Endothelial cell of umbilical vein (primary cell): ENCODE data around the gene HBM. TPM values are rescaled to one million over a fixed set of nuclear protein-coding genes. Genes with fewer than 3 reads are reported as not detected.

ENCODE experiments used
- BruUV-seq: library from RNA; stranded (reverse); fragments of 400-500 nt; replicated peaks from 2 replicates; lab custom pipeline; 2021; lab: Mats Ljungman, UMichigan
- CTCF ChIA-PET: fragments of 300-600, 350-600 bp; sonication (Branson Sonifier 250); formaldehyde crosslinking; loops from one replicate; lab custom pipeline; 2021; ENCODE audit warnings: antibody characterized with exemption, inconsistent platforms; lab: Charles Lee
- POLR2A ChIA-PET: fragments of 300-600, 350-600 bp; sonication (Branson Sonifier 250); formaldehyde crosslinking; loops from one replicate; lab custom pipeline; 2021; ENCODE audit warnings: antibody characterized with exemption, inconsistent platforms; lab: Charles Lee
- DNase-seq: peaks from one replicate; pipeline ENCODE4 v3.0.0-alpha.2; 2011; ENCODE audit warnings: low read depth, low spot score
- FAIRE-seq: peaks from 2 replicates; lab custom pipeline; 2011; peaks lifted over from hg19 to GRCh38; lab: Jason Lieb, UNC
- H2AFZ ChIP-seq: 2 replicates; pipeline ENCODE4 v1.6.0; 2012; ENCODE audit warnings: low read depth, low read length, control low read depth, inconsistent platforms
- H3K27ac ChIP-seq: 2 replicates; pipeline ENCODE4 v1.5.1; 2011; ENCODE audit warnings: low read depth, mild to moderate bottlenecking, control low read depth, low read length, moderate library complexity; ENCODE audit not compliant: insufficient read depth
- H3K27me3 ChIP-seq, 2 experiments: 2 replicates each; pipeline versions ENCODE4 v1.6.0 to v1.6.1; 2011; ENCODE audit warnings: low read length in 2 of 2, mixed read lengths in 1 of 2; ENCODE audit not compliant: control insufficient read depth in 2 of 2, insufficient read depth in 2 of 2
- H3K36me3 ChIP-seq, 2 experiments: 2 replicates in 1 of 2; 3 replicates in 1 of 2; pipeline ENCODE4 v1.5.1; 2011; ENCODE audit warnings: low read length in 2 of 2, mild to moderate bottlenecking in 1 of 2, moderate library complexity in 1 of 2; ENCODE audit not compliant: control insufficient read depth in 2 of 2, insufficient read depth in 2 of 2; ENCODE audit errors: extremely low read depth in 1 of 2
- H3K4me1 ChIP-seq: 3 replicates; pipeline ENCODE4 v1.5.1; 2011; ENCODE audit warnings: mild to moderate bottlenecking, low read length; ENCODE audit not compliant: control insufficient read depth, insufficient read depth; ENCODE audit errors: extremely low read depth
- H3K4me2 ChIP-seq: 2 replicates; pipeline ENCODE4 v1.6.1; 2011; ENCODE audit warnings: low read length, control low read depth, mixed read lengths; ENCODE audit not compliant: insufficient read depth
- H3K4me3 ChIP-seq, 3 experiments: fragments of 200-600 bp in 1 of 3; sonication (generic), shearing (Covaris generic) in 1 of 3; replicated peaks in 1 of 3; 2 replicates each; pipeline ENCODE4 v1.5.1; 2011 to 2016; ENCODE audit warnings: control low read depth in 3 of 3, low read length in 3 of 3, mild to moderate bottlenecking in 2 of 3, inconsistent platforms in 1 of 3, low read depth in 1 of 3, moderate library complexity in 1 of 3; ENCODE audit not compliant: insufficient read depth in 1 of 3
- H3K79me2 ChIP-seq: 2 replicates; pipeline ENCODE4 v1.6.0; 2012; ENCODE audit warnings: low read length, inconsistent platforms; ENCODE audit not compliant: control insufficient read depth, insufficient read depth
- H3K9ac ChIP-seq: replicated peaks from 2 replicates; pipeline ENCODE3; 2011; ENCODE audit warnings: low read length, control low read depth; ENCODE audit not compliant: insufficient read depth; ENCODE audit errors: extremely low read depth
- H3K9me1 ChIP-seq: replicated peaks from 3 replicates; pipeline ENCODE4 v1.6.0; 2011; ENCODE audit warnings: mild to moderate bottlenecking, low read length; ENCODE audit not compliant: control insufficient read depth, insufficient read depth; ENCODE audit errors: extremely low read depth
- H3K9me3 ChIP-seq: replicated peaks from 2 replicates; pipeline ENCODE4 v1.5.1; 2012; ENCODE audit warnings: low read length, inconsistent platforms; ENCODE audit not compliant: control insufficient read depth, insufficient read depth
- H4K20me1 ChIP-seq: replicated peaks from 2 replicates; pipeline ENCODE3; 2011; ENCODE audit warnings: mild to moderate bottlenecking, low read length; ENCODE audit not compliant: control insufficient read depth, insufficient read depth; ENCODE audit errors: extremely low read depth
- CTCF ChIP-seq, 2 donors: IDR thresholded peaks; 1 replicate in 1 of 2; 2 replicates in 1 of 2; pipeline ENCODE4 v1.5.1; 2011; ENCODE audit warnings: low read length in 2 of 2, mild to moderate bottlenecking in 2 of 2, moderate library complexity in 2 of 2, control low read depth in 1 of 2, inconsistent platforms in 1 of 2, low read depth in 1 of 2; ENCODE audit not compliant: insufficient read depth in 1 of 2; ENCODE audit errors: extremely low read depth in 1 of 2
- EZH2 ChIP-seq: IDR thresholded peaks from 2 replicates; pipeline ENCODE4 v1.6.1; 2012; ENCODE audit warnings: borderline replicate concordance, low read depth, mild to moderate bottlenecking, moderate library complexity, low read length, inconsistent platforms; ENCODE audit not compliant: severe bottlenecking
- FOS ChIP-seq: IDR thresholded peaks from 2 replicates; pipeline ENCODE4 v1.6.1; 2011; ENCODE audit warnings: mild to moderate bottlenecking, low read length, moderate library complexity, borderline replicate concordance; ENCODE audit not compliant: insufficient read depth
- GATA2 ChIP-seq: IDR thresholded peaks from 2 replicates; pipeline ENCODE4 v1.7.0; 2011; ENCODE audit warnings: low read depth, mild to moderate bottlenecking, moderate library complexity, mixed read lengths, low read length; ENCODE audit not compliant: insufficient read length, insufficient read depth
- JUN ChIP-seq: IDR thresholded peaks from 2 replicates; pipeline ENCODE4 v1.6.1; 2011; ENCODE audit warnings: borderline replicate concordance, low read depth; ENCODE audit not compliant: insufficient read length, insufficient read depth
- MAX ChIP-seq: IDR thresholded peaks from 2 replicates; pipeline ENCODE4 v1.6.1; 2011; ENCODE audit not compliant: insufficient read depth, insufficient read length
- MYC ChIP-seq: IDR thresholded peaks from one replicate; pipeline ENCODE4 v1.6.1; 2011; ENCODE audit warnings: mild to moderate bottlenecking, low read depth, low read length
- POLR2A ChIP-seq: IDR thresholded peaks from 2 replicates; pipeline ENCODE4 v1.6.1; 2012; ENCODE audit warnings: low read depth, mild to moderate bottlenecking, control low read depth, low read length
- POLR2AphosphoS5 ChIP-seq: IDR thresholded peaks from 2 replicates; pipeline ENCODE4 v1.6.1; 2012; ENCODE audit warnings: low read depth, mild to moderate bottlenecking, control low read depth, low read length, moderate library complexity; ENCODE audit not compliant: insufficient read depth
- dilution Hi-C: fragments of 300-500 bp; cut with MboI; formaldehyde crosslinking; loops from one replicate; pipeline ENCODE4 v1.15.0; 2019; ENCODE audit warnings: low sequenced_read_pairs; ENCODE audit not compliant: extremely low pct_ligation_motif_present
- intact Hi-C: fragments of 100-400 bp; cut with micrococcal nuclease; formaldehyde crosslinking; loops from one replicate; pipeline ENCODE4 v1.10.0; 2022
- polyA plus RNA-seq, 4 experiments: library from polyadenylated mRNA; depleted of rRNA in 3 of 4; stranded (reverse) in 3 of 4; unstranded in 1 of 4; fragments of >200 nt; gene quantifications; 2 replicates each; pipeline versions ENCODE4 v1.2.1 to v1.2.3, GENCODE V29; 2011 to 2012; ENCODE audit warnings: missing spikeins in 1 of 4
- total RNA-seq: library from RNA; stranded (reverse); gene quantifications from 2 replicates; pipeline ENCODE4 v1.2.3, GENCODE V29; 2021

The HBM gene
- total and polyA plus RNA-seq, 2 donors (not counting 3 experiments of a cell fraction or from before 2014, with no cell fraction given) = not detected

GRCh38 chr16:133716-134115 lies 32.1 kb upstream of the HBM start:
- Histone ChIP-seq H3K27me3 (no peaks in the 10 kb centered on the region), H3K36me3 (no peaks in the 10 kb centered on the region), H3K9me1 (no peaks in the 10 kb centered on the region), H3K4me3 (no peak overlapping the region), H3K79me2 (peaks cover 23% of the 10 kb centered on the region), H4K20me1 (no peaks in the 10 kb centered on the region), H3K4me1 (peaks cover 3% of the 10 kb centered on the region), H3K9ac (no peak overlapping the region), H2AFZ (no peak overlapping the region), H3K4me2 (no peak overlapping the region), H3K9me3 (no peaks in the 10 kb centered on the region), H3K27ac (no peak overlapping the region)
- POLR2A ChIA-PET = no interaction called here
- BruUV-seq = no TSS peak
- dilution Hi-C loops (no loop called here), intact Hi-C loops (no loop called here)
- no peak for FAIRE-seq
- no peak for DNase-seq
- no peak for TF ChIP-seq GATA2
- TF ChIP-seq FOS = no peak
- TF ChIP-seq POLR2AphosphoS5 = no peak
- TF ChIP-seq EZH2 = no peak
- TF ChIP-seq MAX = no peak
- no peak for TF ChIP-seq JUN
- TF ChIP-seq CTCF (IDR thresholded peaks at IDR 0.05; ENCODE audit: extremely low read depth in 1 of 2, insufficient read depth in 1 of 2, low read depth in 1 of 2, low read length in 2 of 2) = no peak
- TF ChIP-seq POLR2A = no peak
- TF ChIP-seq MYC = no peak
- CTCF ChIA-PET = interaction anchor here (1.3 to 1.6 kb wide), 4 partner anchors 16 to 68 kb away, joined by 3 to 12 read pairs (median 4); no protein-coding TSS in a partner anchor
